Fibroblast of mammary gland (primary cell): Measurements from ENCODE around the gene TMEM272.

Experiments used
- DNase-seq: peaks from one replicate; pipeline ENCODE4 v3.0.0-alpha.2; 2010; ENCODE audit warnings: low read depth
- H3K4me3 ChIP-seq: 2 replicates; pipeline ENCODE4 v1.5.1; 2011; ENCODE audit warnings: low read depth, mild to moderate bottlenecking, low read length, moderate library complexity; ENCODE audit not compliant: control insufficient read depth
- TF ChIP-seq, protein P1 (sequence below): conservative IDR thresholded peaks from 2 replicates; pipeline ENCODE4 v1.5.1; 2011; ENCODE audit warnings: low read depth, low read length, inconsistent platforms; ENCODE audit not compliant: control insufficient read depth, insufficient read depth

The TMEM272 gene

DNA sequence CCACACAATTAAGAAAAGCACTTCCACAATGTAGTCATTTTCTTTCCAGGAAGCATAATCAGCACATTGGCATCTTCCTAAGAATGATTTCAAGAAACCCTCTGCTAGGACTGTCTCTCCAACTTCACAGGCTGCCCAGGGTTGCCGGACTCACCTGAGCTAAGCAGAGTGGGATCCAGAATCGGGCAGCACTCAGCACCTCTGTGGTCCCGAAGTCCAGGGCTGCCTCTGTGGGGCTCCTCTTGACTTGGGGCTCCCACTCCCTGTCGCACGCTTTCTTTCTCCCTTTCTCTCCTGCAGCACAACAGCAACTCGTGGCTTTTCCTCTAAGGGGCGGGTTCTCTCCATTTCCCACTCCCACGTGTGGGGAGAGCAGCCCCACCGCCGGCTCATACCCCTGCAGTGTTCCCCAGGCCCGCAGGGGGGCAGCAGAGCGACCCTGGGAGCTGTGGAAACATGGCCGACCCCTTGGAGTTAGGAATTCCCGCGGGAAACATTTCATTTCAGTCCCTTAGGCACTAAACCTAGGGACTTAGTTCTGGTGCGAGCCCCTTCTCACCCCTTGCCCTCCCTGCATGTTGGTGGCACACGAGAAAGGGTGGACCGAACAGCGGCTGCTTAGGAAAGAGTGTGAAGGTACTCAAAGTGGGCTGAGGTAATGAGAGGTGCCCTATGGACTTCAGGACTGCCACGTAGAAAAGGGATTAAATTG lies at the start of gene TMEM272:
Gene TMEM272 (minus strand): TSS at position 316 of the 712 bp plus-strand sequence. CDS start 6,647 bp downstream, outside the sequence.
- TF ChIP-seq, protein P1, sequence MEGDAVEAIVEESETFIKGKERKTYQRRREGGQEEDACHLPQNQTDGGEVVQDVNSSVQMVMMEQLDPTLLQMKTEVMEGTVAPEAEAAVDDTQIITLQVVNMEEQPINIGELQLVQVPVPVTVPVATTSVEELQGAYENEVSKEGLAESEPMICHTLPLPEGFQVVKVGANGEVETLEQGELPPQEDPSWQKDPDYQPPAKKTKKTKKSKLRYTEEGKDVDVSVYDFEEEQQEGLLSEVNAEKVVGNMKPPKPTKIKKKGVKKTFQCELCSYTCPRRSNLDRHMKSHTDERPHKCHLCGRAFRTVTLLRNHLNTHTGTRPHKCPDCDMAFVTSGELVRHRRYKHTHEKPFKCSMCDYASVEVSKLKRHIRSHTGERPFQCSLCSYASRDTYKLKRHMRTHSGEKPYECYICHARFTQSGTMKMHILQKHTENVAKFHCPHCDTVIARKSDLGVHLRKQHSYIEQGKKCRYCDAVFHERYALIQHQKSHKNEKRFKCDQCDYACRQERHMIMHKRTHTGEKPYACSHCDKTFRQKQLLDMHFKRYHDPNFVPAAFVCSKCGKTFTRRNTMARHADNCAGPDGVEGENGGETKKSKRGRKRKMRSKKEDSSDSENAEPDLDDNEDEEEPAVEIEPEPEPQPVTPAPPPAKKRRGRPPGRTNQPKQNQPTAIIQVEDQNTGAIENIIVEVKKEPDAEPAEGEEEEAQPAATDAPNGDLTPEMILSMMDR = peak; percentile 80
- H3K4me3 ChIP-seq = no peak within 1 kb of the TSS
- DNase-seq = peak; percentile 34

GRCh38 chr13:51894239-51894638 lies 49.3 kb upstream of the TMEM272 start:
- H3K4me3 ChIP-seq = no peak overlapping the region
- TF ChIP-seq, protein P1 = no peak
- DNase-seq = no peak

GRCh38 chr13:51892657-51893056 lies 47.7 kb upstream of the TMEM272 start:
- TF ChIP-seq, protein P1 = no peak
- no peak overlapping the region for H3K4me3 ChIP-seq
- no peak for DNase-seq

GRCh38 chr13:51887468-51887867 lies 42.5 kb upstream of the TMEM272 start:
- H3K4me3 ChIP-seq = no peak overlapping the region
- DNase-seq = no peak
- TF ChIP-seq, protein P1 = no peak

DNA sequence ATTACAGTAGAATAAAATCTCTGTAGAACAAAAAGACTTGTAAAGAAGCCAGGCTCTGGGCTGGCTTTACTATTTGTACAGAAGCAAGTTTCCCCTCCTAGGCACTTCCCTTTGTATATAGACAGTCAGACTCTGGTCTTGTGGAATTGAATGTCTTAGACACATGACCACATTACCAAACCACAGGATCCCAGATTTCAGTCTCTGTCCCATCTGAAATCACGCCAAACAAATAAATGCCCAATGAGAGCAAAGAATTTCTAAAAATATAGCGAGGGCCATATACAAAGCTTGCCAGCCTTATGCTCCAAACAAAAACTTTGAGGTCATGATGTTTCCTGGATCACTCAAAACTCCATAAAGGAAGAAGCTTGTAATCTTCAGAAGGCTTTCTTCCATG lies 40.7 kb upstream of the TMEM272 start:
- TF ChIP-seq, protein P1 = no peak
- H3K4me3 ChIP-seq = no peak overlapping the region
- no peak for DNase-seq

DNA sequence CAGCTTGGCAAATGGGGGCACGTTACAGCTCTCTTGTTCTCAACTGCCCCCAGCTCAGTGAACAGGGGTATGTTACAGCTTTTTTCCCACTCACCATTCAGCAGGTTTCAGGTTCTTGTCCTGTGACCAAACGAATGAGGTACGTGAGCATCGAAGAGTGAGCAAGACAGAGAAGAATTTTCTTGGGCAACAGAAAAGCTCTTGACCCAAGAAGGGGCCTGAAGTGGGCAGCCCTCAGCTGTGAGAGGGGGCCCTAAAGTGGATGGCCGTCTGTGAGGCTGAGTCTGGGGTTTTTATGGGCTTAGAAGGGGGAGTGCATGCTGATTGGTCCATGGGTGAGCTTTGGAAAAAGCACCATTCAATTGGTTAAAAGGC lies 38.2 kb upstream of the TMEM272 start:
- H3K4me3 ChIP-seq = no peak overlapping the region
- no peak for DNase-seq
- TF ChIP-seq, protein P1 = no peak
